22Rv1 (cell line): ENCODE data around the gene RNF5.

Experiments
- ZFX ChIP-seq: fragments of 450-650 bp; IDR thresholded peaks from 2 replicates; pipeline ENCODE4 v1.6.1; 2017; ENCODE audit warnings: antibody characterized with exemption, borderline replicate concordance
- TF ChIP-seq, protein P1 (sequence below): fragments of 450-650 bp; IDR thresholded peaks from 2 replicates; pipeline ENCODE4 v1.5.1; 2017; ENCODE audit warnings: mild to moderate bottlenecking

DNA sequence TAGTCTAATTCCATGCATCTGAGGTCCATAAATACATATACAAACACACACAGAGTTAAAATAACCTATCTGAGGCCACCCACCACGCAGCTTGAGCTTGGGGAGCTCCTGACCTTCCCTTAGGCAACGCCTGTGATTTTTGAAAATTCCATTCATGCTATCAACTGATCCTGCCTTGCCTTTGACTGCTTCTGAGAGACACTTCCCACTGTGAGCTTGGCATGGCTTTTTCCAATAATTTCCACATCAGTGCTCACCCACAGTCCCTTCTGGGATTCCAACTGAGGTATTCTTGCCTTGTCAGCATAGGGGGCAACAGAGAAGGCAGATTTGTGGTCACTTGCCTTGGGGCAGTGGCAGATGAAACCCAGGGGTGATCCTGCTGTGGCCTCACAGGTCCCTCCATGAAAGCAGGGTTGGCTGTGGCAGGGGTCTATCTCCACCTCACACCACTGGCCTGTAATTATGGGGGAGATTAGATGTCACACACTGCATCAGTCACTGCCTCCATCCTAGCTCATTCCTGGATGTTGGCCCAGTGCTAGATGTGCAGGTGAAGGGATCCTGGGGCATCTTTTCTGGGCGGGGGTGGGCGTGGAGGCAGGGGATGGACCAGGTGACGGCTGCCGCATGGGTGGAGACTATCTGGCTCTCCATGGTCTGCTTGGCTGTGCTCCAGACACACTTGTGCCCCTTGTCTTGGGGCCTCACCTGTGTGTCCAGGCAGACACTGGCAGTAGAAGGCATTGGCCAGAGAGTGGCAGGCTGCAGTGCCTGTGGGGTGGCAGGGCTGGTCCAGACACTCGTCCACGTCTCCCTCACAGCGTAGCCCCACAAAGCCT lies 25.4 kb downstream of the RNF5 start:
- TF ChIP-seq, protein P1, sequence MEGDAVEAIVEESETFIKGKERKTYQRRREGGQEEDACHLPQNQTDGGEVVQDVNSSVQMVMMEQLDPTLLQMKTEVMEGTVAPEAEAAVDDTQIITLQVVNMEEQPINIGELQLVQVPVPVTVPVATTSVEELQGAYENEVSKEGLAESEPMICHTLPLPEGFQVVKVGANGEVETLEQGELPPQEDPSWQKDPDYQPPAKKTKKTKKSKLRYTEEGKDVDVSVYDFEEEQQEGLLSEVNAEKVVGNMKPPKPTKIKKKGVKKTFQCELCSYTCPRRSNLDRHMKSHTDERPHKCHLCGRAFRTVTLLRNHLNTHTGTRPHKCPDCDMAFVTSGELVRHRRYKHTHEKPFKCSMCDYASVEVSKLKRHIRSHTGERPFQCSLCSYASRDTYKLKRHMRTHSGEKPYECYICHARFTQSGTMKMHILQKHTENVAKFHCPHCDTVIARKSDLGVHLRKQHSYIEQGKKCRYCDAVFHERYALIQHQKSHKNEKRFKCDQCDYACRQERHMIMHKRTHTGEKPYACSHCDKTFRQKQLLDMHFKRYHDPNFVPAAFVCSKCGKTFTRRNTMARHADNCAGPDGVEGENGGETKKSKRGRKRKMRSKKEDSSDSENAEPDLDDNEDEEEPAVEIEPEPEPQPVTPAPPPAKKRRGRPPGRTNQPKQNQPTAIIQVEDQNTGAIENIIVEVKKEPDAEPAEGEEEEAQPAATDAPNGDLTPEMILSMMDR: no peak
- TF ChIP-seq ZFX: no peak
